Measurements from ENCODE around the gene KCNJ10.

- TF ChIP-seq REST (IDR thresholded peaks at IDR 0.05; ENCODE audit: insufficient read depth in 1 of 2, low read depth in 2 of 2, low read length in 2 of 2), result no peak
- no peak for TF ChIP-seq POLR2AphosphoS5 (IDR thresholded peaks at IDR 0.05; ENCODE audit: low read depth, low read length)
- TF ChIP-seq FOXP2 (optimal IDR thresholded peaks at IDR 0.05; ENCODE audit: borderline replicate concordance, extremely low read depth, extremely low read length, insufficient read depth), result no peak
Measured at GRCh38 chr1:160009081-160009480, 60.9 kb downstream of the KCNJ10 start.

Data from PFSK-1 (cell line).